ENCODE results near the gene ECM2.

ECM2 gene

DNA sequence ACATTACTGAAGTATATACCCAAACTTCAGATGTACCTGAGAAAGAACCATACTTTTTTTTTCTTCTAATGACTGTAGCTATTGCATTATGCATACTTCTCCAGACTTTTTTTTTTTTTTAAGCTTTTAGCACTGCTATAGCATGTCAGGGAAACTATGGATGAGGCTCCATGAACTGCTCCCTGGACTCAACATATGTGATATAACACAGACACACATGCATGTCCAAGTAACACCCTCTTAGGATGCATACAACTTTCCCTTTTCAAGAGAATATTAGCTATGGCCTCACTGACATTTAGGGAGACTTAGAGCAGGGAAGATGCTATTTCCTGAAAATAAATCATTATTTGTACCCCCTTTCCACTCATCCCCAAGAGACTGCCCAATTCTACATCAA lies 53.0 kb downstream of the ECM2 start:
- no peak overlapping the region for H3K4me3 ChIP-seq (ENCODE audit: low read depth, low read length)
- in situ Hi-C loops (cut with HindIII; ENCODE audit: low sequenced_read_pairs) = no loop called here
- DNase-seq (ENCODE audit: low read depth, low spot score) = no peak
- TF ChIP-seq, protein P1, sequence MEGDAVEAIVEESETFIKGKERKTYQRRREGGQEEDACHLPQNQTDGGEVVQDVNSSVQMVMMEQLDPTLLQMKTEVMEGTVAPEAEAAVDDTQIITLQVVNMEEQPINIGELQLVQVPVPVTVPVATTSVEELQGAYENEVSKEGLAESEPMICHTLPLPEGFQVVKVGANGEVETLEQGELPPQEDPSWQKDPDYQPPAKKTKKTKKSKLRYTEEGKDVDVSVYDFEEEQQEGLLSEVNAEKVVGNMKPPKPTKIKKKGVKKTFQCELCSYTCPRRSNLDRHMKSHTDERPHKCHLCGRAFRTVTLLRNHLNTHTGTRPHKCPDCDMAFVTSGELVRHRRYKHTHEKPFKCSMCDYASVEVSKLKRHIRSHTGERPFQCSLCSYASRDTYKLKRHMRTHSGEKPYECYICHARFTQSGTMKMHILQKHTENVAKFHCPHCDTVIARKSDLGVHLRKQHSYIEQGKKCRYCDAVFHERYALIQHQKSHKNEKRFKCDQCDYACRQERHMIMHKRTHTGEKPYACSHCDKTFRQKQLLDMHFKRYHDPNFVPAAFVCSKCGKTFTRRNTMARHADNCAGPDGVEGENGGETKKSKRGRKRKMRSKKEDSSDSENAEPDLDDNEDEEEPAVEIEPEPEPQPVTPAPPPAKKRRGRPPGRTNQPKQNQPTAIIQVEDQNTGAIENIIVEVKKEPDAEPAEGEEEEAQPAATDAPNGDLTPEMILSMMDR (IDR thresholded peaks at IDR 0.05; ENCODE audit: low read depth, low read length) = no peak

GRCh38 chr9:92482329-92482728 lies 53.5 kb downstream of the ECM2 start, which contains the start of gene ASPN:
ASPN (minus strand) TSS chr9:92482506.
- peak; percentile 58 for DNase-seq (ENCODE audit: low read depth, low spot score)
- no peak within 1 kb of the TSS for H3K4me3 ChIP-seq (ENCODE audit: low read depth, low read length)
- in situ Hi-C loops (cut with HindIII; ENCODE audit: low sequenced_read_pairs) = no loop called here
- TF ChIP-seq, protein P1 (IDR thresholded peaks at IDR 0.05; ENCODE audit: low read depth, low read length) = no peak

GRCh38 chr9:92480986-92481633 lies 54.7 kb downstream of the ECM2 start:
- in situ Hi-C loops (cut with HindIII; ENCODE audit: low sequenced_read_pairs) = no loop called here

GRCh38 chr9:92480291-92480771 lies 55.5 kb downstream of the ECM2 start:
- H3K4me3 ChIP-seq (ENCODE audit: low read depth, low read length) = no peak overlapping the region
- DNase-seq (ENCODE audit: low read depth, low spot score) = peak; percentile 51
- TF ChIP-seq, protein P1 (IDR thresholded peaks at IDR 0.05; ENCODE audit: low read depth, low read length) = no peak
- in situ Hi-C loops (cut with HindIII; ENCODE audit: low sequenced_read_pairs) = no loop called here

More at GRCh38 chr9:92480986-92481633, 54.7 kb downstream of the ECM2 start:
- H3K4me3 ChIP-seq (ENCODE audit: low read depth, low read length) = no peak overlapping the region
- TF ChIP-seq, protein P1 (IDR thresholded peaks at IDR 0.05; ENCODE audit: low read depth, low read length) = no peak
- DNase-seq (ENCODE audit: low read depth, low spot score) = peak; percentile 27

DNA sequence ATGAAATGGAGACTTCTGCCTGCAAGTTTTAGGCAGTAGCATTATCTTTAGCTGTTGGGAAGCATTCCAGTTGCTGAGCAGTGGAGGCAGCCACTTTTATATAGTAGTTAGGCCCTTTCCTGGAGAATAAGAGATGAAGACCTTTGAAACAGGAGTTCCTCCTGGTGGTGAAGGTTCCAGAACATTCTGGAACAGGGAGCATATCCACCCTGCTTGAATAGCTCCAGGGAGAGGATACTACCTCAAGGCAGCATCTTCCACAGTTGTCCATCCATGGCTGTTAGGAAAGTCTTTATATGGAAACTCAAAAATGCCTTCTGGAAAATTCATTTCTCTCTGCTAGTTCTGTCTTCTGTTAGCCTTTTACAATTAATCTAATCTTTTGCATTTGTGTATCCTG lies 56.4 kb downstream of the ECM2 start:
- TF ChIP-seq, protein P1 (IDR thresholded peaks at IDR 0.05; ENCODE audit: low read depth, low read length) = no peak
- DNase-seq (ENCODE audit: low read depth, low spot score) = no peak
- in situ Hi-C loops (cut with HindIII; ENCODE audit: low sequenced_read_pairs) = no loop called here
- H3K4me3 ChIP-seq (ENCODE audit: low read depth, low read length) = no peak overlapping the region

GRCh38 chr9:92478783-92479182 lies 57.0 kb downstream of the ECM2 start:
- in situ Hi-C loops (cut with HindIII; ENCODE audit: low sequenced_read_pairs) = no loop called here
- TF ChIP-seq, protein P1 (IDR thresholded peaks at IDR 0.05; ENCODE audit: low read depth, low read length) = no peak
- peak; percentile 14 for DNase-seq (ENCODE audit: low read depth, low spot score)
- H3K4me3 ChIP-seq (ENCODE audit: low read depth, low read length) = no peak overlapping the region

Data from astrocyte of the spinal cord (primary cell).